Tibial nerve (tissue), 4 donors: Measurements from ENCODE around the gene GTF2A1. TPM values are rescaled to one million over a fixed set of nuclear protein-coding genes. Genes with fewer than 3 reads are reported as not detected.

Experiments used
- DNase-seq, 2 donors: peaks; one replicate each; pipeline ENCODE4 v3.0.0-alpha.2; 2019; ENCODE audit warnings: low spot score in 2 of 2
- H3K27ac ChIP-seq, 4 donors: fragments of 200-600 bp; sonication (generic) in 3 of 4; one replicate each; pipeline ENCODE4 v1.5.1; 2017 to 2019; ENCODE audit warnings: mild to moderate bottlenecking in 1 of 4
- H3K27me3 ChIP-seq, 2 donors: fragments of 200-600 bp; sonication (generic) in 1 of 2; one replicate each; pipeline versions ENCODE4 v1.5.1 to v1.6.0; 2017 to 2019
- H3K36me3 ChIP-seq, 3 donors: fragments of 200-600 bp; sonication (generic); one replicate each; pipeline ENCODE4 v1.5.1; 2018 to 2019
- H3K4me1 ChIP-seq, 4 donors: fragments of 200-600 bp; sonication (generic) in 3 of 4; one replicate each; pipeline ENCODE4 v1.5.1; 2017 to 2019
- H3K4me3 ChIP-seq, 4 donors: fragments of 200-600 bp; sonication (generic) in 3 of 4; one replicate each; pipeline ENCODE4 v1.5.1; 2017 to 2019; ENCODE audit warnings: mild to moderate bottlenecking in 1 of 4, moderate library complexity in 1 of 4
- H3K9me3 ChIP-seq, 4 donors: fragments of 200-600 bp; sonication (generic) in 3 of 4; one replicate each; pipeline ENCODE4 v1.5.1; 2017 to 2019
- EP300 ChIP-seq, 2 donors: sonication (generic); formaldehyde crosslinking; IDR thresholded peaks; one replicate each; pipeline ENCODE4 v1.6.1; 2017; ENCODE audit warnings: antibody characterized with exemption in 2 of 2, mild to moderate bottlenecking in 1 of 2
- POLR2A ChIP-seq, 2 donors: fragments of 450-650 bp; IDR thresholded peaks; one replicate each; pipeline ENCODE4 v1.6.1; 2017; ENCODE audit warnings: antibody characterized with exemption in 2 of 2, mild to moderate bottlenecking in 2 of 2, moderate library complexity in 2 of 2
- WGBS, 2 donors: methylation state at CpG; one replicate each; pipeline ENCODE4 v1.1.5; 2018; 5-methylcytosine and 5-hydroxymethylcytosine counted together
- total RNA-seq, 4 donors: library from RNA; depleted of rRNA; stranded (reverse); fragments of >200 nt; gene quantifications; one replicate each; pipeline ENCODE4 v1.1.0, GENCODE V29; 2016
- TF ChIP-seq, protein P1 (sequence below), 5 experiments: fragments of 200-600 bp in 3 of 5; fragments of 450-650 bp in 2 of 5; sonication (generic) in 3 of 5; IDR thresholded peaks; one replicate each; pipeline ENCODE4 v1.5.1; 2016 to 2019; ENCODE audit warnings: antibody characterized with exemption in 5 of 5, mild to moderate bottlenecking in 3 of 5, moderate library complexity in 2 of 5

The GTF2A1 gene
- total RNA-seq, 4 donors from 2014 or later: 20.7 to 27.3 (median 26.2) TPM

DNA sequence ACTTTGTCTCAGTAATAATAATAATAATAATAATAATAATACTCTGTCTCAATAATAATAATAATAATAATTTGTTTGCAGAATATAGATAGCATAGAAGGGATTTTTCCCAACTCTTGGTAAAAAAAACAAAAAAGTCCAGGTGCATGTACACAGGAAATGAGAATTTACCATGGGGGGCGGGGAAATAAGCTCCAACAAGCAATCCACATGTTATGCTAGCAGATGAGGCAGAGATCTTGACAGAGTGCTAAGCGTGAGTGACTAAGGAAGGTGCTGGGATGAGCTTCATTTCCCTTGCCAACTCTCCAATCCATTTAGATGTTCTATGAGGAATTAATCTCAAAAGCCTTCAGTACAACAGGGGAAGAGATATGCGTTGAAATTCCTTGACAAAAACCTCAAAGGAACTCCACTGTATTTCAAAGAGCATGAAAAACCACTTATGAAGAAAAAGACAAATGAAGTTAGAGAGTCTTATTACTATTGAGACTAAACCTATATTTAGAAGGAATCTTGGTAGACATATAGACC lies 44.9 kb upstream of the GTF2A1 start:
- peaks cover 0 to 13% (median 0%) of the 10 kb centered on the region in 4 donors for H3K4me1 ChIP-seq
- no peaks in the 10 kb centered on the region for H3K36me3 ChIP-seq
- no peaks in the 10 kb centered on the region for H3K27me3 ChIP-seq
- H3K27ac ChIP-seq: no peak overlapping the region
- TF ChIP-seq EP300 (IDR thresholded peaks at IDR 0.05) (no peak), POLR2A (IDR thresholded peaks at IDR 0.05) (no peak)
- TF ChIP-seq, protein P1, sequence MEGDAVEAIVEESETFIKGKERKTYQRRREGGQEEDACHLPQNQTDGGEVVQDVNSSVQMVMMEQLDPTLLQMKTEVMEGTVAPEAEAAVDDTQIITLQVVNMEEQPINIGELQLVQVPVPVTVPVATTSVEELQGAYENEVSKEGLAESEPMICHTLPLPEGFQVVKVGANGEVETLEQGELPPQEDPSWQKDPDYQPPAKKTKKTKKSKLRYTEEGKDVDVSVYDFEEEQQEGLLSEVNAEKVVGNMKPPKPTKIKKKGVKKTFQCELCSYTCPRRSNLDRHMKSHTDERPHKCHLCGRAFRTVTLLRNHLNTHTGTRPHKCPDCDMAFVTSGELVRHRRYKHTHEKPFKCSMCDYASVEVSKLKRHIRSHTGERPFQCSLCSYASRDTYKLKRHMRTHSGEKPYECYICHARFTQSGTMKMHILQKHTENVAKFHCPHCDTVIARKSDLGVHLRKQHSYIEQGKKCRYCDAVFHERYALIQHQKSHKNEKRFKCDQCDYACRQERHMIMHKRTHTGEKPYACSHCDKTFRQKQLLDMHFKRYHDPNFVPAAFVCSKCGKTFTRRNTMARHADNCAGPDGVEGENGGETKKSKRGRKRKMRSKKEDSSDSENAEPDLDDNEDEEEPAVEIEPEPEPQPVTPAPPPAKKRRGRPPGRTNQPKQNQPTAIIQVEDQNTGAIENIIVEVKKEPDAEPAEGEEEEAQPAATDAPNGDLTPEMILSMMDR (IDR thresholded peaks at IDR 0.05): no peak
- H3K9me3 ChIP-seq: no peaks in the 10 kb centered on the region
- no peak for DNase-seq
- WGBS, 2 donors: 86 to 89% methylated on average over 3 of the region's 3 CpGs
- H3K4me3 ChIP-seq: no peak overlapping the region

DNA sequence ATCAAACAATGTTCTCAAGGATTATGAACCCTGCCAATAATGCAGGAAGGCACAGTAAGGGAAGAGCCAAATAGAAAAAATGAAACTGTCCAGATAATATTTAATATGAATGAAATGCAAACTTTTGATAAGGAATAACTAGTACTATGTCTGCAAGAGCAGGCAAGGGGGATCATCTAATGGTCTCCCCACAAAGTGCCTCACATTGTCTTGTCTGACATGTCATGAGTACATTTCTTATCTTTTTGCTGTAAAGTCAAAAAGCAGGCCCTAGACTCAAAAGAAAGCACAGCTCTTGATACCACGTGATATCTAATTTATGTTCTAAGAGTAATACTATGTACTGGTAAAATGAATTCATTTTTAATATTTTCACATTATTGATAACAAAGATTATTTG lies 43.9 kb upstream of the GTF2A1 start:
- Histone ChIP-seq H3K36me3 (no peaks in the 10 kb centered on the region), H3K4me1 (peaks cover 0 to 6% (median 0%) of the 10 kb centered on the region in 4 donors), H3K9me3 (no peaks in the 10 kb centered on the region), H3K27ac (no peak overlapping the region), H3K4me3 (no peak overlapping the region), H3K27me3 (no peaks in the 10 kb centered on the region)
- TF ChIP-seq EP300 (IDR thresholded peaks at IDR 0.05): no peak
- no peak for TF ChIP-seq POLR2A (IDR thresholded peaks at IDR 0.05)
- TF ChIP-seq, protein P1 (IDR thresholded peaks at IDR 0.05): no peak
- DNase-seq: no peak
- 86 to 93% methylated on average over 1 of the region's 1 CpG for WGBS, 2 donors

DNA sequence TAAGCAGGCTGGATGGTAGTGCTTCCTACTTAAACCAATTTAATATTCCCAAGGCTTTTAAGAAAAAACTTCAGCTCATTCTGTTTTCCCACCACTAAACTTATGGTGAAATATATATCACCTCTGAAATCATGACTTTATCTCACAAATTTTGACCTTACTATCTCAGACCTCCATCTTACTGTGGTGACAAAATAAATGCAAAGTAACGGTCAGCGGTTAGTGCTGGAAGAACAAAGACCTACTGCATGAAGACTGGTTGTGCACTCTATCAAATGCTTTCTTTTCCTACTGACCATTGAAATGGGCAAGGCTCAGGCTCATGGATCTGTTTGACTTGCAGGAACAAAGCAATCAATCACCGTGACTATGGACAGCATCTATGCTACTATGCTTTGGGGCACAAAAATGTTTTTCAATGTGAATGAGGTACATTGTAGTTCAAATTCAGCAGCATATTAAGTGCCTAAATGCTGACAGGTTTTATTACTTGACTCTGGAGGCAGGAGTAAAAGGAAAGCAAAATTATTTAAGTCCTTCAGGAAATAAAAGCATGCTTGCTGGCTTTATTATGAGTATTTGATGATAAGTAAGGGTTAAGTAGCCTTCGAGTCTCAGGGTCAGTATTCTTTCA lies 43.1 kb upstream of the GTF2A1 start:
- H3K27ac ChIP-seq: no peak overlapping the region
- 58 to 69% methylated on average over 4 of the region's 4 CpGs for WGBS, 2 donors
- no peaks in the 10 kb centered on the region for H3K36me3 ChIP-seq
- TF ChIP-seq EP300 (IDR thresholded peaks at IDR 0.05): no peak
- no peak for TF ChIP-seq POLR2A (IDR thresholded peaks at IDR 0.05)
- TF ChIP-seq, protein P1 (IDR thresholded peaks at IDR 0.05): no peak
- no peak overlapping the region for H3K4me3 ChIP-seq
- no peaks in the 10 kb centered on the region for H3K4me1 ChIP-seq
- DNase-seq: no peak
- no peaks in the 10 kb centered on the region for H3K27me3 ChIP-seq
- no peaks in the 10 kb centered on the region for H3K9me3 ChIP-seq

DNA sequence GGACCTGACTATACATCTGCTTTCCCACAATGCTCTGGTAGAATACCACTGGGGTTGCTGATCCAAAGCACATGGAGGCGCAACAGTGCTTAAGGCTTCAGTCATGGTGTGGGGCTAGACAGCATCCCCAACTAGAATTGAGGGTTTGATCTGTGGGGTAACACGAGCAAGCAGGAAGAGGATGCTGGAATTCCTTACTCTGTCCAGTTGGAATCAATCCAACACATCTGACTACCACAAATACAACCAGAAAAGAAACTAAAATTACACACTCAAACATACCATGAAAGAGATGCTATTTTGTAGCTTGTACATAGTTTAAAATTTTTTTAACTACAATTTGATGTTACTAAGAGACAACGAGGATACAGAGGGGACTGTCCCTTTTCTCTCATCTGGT lies 40.4 kb upstream of the GTF2A1 start:
- DNase-seq: no peak
- Histone ChIP-seq H3K4me1 (no peaks in the 10 kb centered on the region), H3K9me3 (no peaks in the 10 kb centered on the region), H3K36me3 (no peaks in the 10 kb centered on the region), H3K4me3 (no peak overlapping the region), H3K27me3 (no peaks in the 10 kb centered on the region), H3K27ac (no peak overlapping the region)
- 57 to 69% methylated on average over 3 of the region's 3 CpGs for WGBS, 2 donors
- no peak for TF ChIP-seq EP300 (IDR thresholded peaks at IDR 0.05)
- TF ChIP-seq, protein P1 (IDR thresholded peaks at IDR 0.05): no peak
- TF ChIP-seq POLR2A (IDR thresholded peaks at IDR 0.05): no peak

DNA sequence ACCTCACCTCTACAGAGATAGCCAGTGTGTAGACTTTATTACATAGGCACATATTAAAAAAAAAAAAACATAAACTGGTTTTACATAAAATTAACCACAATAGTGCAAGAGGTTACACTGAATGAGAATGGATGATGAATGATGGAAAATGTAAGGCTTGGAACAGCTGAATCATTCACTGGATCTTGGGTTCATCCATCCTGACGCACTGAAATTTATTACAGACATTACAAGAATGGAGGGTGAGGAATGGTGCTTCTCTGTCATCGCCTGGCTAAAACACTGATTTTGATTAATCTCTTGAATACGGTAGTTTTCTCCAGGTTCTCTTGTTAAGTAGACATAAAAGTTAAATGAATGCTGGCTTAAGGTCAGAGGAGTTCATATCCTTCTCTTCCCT lies 40.0 kb upstream of the GTF2A1 start:
- 94% methylated on average over 3 of the region's 3 CpGs for WGBS, 2 donors
- H3K36me3 ChIP-seq: no peaks in the 10 kb centered on the region
- no peaks in the 10 kb centered on the region for H3K27me3 ChIP-seq
- H3K4me1 ChIP-seq: no peaks in the 10 kb centered on the region
- DNase-seq: no peak
- H3K9me3 ChIP-seq: no peaks in the 10 kb centered on the region
- no peak overlapping the region for H3K27ac ChIP-seq
- H3K4me3 ChIP-seq: no peak overlapping the region
- TF ChIP-seq, protein P1 (IDR thresholded peaks at IDR 0.05): no peak
- TF ChIP-seq POLR2A (IDR thresholded peaks at IDR 0.05) (no peak), EP300 (IDR thresholded peaks at IDR 0.05) (no peak)
